Parathyroid adenoma (tissue), 2 donors: Measurements from ENCODE around the gene VWA1.
"Not testable (repeated sequence)": the region's sequence is repeated elsewhere in the genome, so short reads cannot be mapped to it uniquely, and the experiment has no call there.

ENCODE experiments used
- H2AFZ ChIP-seq: fragments of 300-600 bp; sonication (generic); one replicate; pipeline ENCODE4 v1.7.0; 2017; ENCODE audit warnings: antibody characterized with exemption, mild to moderate bottlenecking
- H3K27ac ChIP-seq: fragments of 300-600 bp; sonication (generic); one replicate; pipeline ENCODE4 v1.7.0; 2017
- H3K27me3 ChIP-seq: fragments of 300-600 bp; sonication (generic); one replicate; pipeline ENCODE4 v1.7.0; 2017; ENCODE audit warnings: low read length; ENCODE audit not compliant: control insufficient read depth, insufficient read depth
- H3K36me3 ChIP-seq: fragments of 300-600 bp; sonication (generic); one replicate; pipeline ENCODE4 v1.7.0; 2017; ENCODE audit warnings: low read length; ENCODE audit not compliant: control insufficient read depth, insufficient read depth
- H3K4me1 ChIP-seq: fragments of 300-600 bp; sonication (generic); one replicate; pipeline ENCODE4 v1.7.0; 2017; ENCODE audit warnings: control low read depth
- H3K4me2 ChIP-seq: fragments of 300-600 bp; sonication (generic); one replicate; pipeline ENCODE4 v1.7.0; 2017; ENCODE audit warnings: low read length
- H3K4me3 ChIP-seq: fragments of 300-600 bp; sonication (generic); one replicate; pipeline ENCODE4 v1.7.0; 2017; ENCODE audit warnings: low read depth, low read length
- H3K79me2 ChIP-seq: fragments of 300-600 bp; sonication (generic); one replicate; pipeline ENCODE4 v1.7.0; 2017; ENCODE audit warnings: control low read depth
- H3K9ac ChIP-seq: fragments of 300-600 bp; sonication (generic); one replicate; pipeline ENCODE4 v1.7.0; 2017; ENCODE audit warnings: mild to moderate bottlenecking
- H3K9me3 ChIP-seq: fragments of 300-600 bp; sonication (generic); one replicate; pipeline ENCODE4 v1.7.0; 2017; ENCODE audit warnings: low read length; ENCODE audit not compliant: control insufficient read depth
- CTCF ChIP-seq: fragments of 300-600 bp; sonication (generic); IDR thresholded peaks from one replicate; pipeline ENCODE4 v1.7.0; 2017; ENCODE audit warnings: antibody characterized with exemption, mild to moderate bottlenecking
- donor health status: primary hyperparathyroidism.

Gene VWA1

DNA sequence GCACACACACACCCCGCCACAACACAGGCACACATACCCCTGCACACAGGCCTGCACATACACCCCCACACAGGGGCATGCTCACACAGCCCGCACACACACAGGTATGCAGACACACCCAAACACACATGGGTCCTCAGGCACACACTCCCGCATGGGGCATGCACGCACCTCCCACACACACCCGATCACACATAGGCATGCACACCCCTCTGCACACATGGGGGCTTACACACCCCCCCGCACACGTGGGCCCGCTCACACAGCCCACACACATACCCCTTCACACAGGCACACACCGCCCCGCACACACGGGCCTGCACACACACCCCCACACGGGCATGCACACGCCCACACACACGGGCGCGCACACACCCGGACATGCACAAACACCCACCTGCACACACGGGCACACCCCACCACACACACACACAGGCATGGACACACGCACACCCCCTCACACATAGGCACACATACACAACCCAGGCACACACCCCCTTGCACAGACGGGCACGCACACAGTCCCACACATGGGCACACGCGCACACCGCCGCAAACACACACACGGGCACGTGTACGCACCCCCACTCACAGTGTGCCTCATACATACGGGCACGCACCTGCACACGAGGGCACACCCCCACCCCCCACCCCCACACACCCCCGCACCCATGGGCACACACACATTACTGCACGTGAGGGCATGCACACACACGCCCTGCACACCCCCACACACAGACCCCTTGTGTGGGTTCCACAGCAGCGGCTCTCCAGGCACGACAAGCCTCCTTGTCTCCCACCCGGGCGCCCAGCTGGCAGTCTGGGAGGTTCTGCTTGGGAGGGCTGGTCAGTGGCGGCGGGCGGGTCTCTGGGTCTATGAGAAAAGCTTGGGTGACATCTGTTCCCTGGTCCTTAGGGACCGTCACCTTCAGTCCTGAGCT lies 44.3 kb downstream of the VWA1 start:
- Histone ChIP-seq H3K9ac (no peak overlapping the region), H3K4me3 (no peak overlapping the region), H3K79me2 (peaks cover 3% of the 10 kb centered on the region), H3K27me3 (no peaks in the 10 kb centered on the region), H3K27ac (no peak overlapping the region), H3K36me3 (no peaks in the 10 kb centered on the region), H2AFZ (no peak overlapping the region), H3K4me2 (no peak overlapping the region), H3K4me1 (no peaks in the 10 kb centered on the region), H3K9me3 (no peaks in the 10 kb centered on the region)
- no peak for TF ChIP-seq CTCF

GRCh38 chr1:1480488-1480867 lies 45.0 kb downstream of the VWA1 start:
- H3K9ac ChIP-seq, H3K9me3 ChIP-seq, H2AFZ ChIP-seq, H3K36me3 ChIP-seq, H3K27ac ChIP-seq, H3K79me2 ChIP-seq, H3K4me2 ChIP-seq, H3K4me3 ChIP-seq, H3K27me3 ChIP-seq, H3K4me1 ChIP-seq: not testable (repeated sequence)

DNA sequence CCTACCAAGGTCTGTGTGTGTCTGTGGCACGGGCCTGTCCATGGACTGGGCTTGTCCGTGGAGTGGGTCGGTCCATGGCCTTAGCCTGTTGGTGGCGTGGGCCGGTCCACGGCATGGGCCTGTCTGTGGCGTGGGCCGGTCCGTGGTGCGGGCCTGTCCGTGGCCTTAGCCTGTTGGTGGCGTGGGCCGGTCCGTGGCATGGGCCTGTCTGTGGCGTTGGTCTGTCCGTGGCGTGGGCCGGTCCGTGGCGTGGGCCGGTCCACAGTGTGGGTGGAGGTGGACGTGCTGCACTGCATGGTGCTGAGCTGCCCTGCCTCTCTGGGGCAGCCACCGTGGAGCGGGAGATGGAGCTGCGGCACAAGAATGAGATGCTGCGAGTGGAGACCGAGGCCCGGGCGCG lies 46.3 kb downstream of the VWA1 start:
- H3K27ac ChIP-seq, H3K27me3 ChIP-seq, H3K36me3 ChIP-seq, H3K4me3 ChIP-seq, H3K4me1 ChIP-seq, H3K9ac ChIP-seq, H3K79me2 ChIP-seq, H2AFZ ChIP-seq, H3K4me2 ChIP-seq, H3K9me3 ChIP-seq: not testable (repeated sequence)

- Histone ChIP-seq H3K4me1 (no peaks in the 10 kb centered on the region), H3K79me2 (no peaks in the 10 kb centered on the region), H3K9me3 (no peaks in the 10 kb centered on the region), H3K36me3 (no peaks in the 10 kb centered on the region), H3K4me3 (no peak overlapping the region), H3K9ac (no peak overlapping the region), H3K4me2 (no peak overlapping the region), H3K27me3 (no peaks in the 10 kb centered on the region), H2AFZ (no peak overlapping the region), H3K27ac (no peak overlapping the region)
- no peak for TF ChIP-seq CTCF
Measured at GRCh38 chr1:1482856-1483255, 47.4 kb downstream of the VWA1 start.

DNA sequence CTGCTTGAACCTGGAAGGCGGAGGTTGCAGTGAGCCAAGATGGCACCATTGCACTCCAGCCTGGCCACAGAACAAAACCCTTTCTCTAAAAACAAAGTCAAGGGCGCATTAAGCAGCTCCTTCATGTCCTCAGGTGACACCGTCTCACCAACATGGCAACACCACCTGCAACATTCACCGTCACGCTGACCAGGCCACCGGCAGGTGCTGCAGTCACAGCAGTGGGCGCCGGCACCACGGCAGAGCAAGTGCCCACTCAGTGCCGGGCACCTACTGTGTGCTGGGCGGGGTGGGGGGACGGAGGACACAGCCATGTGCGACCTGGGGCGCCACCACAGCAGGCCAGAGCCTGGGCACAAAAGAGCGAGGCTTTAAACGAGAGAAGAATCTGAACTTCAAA lies 48.2 kb downstream of the VWA1 start:
- Histone ChIP-seq H3K9me3 (no peaks in the 10 kb centered on the region), H3K4me1 (no peaks in the 10 kb centered on the region), H3K79me2 (no peaks in the 10 kb centered on the region), H3K9ac (no peak overlapping the region), H3K4me2 (no peak overlapping the region), H2AFZ (no peak overlapping the region), H3K27ac (no peak overlapping the region), H3K27me3 (no peaks in the 10 kb centered on the region), H3K4me3 (no peak overlapping the region), H3K36me3 (no peaks in the 10 kb centered on the region)
- no peak for TF ChIP-seq CTCF

- not testable (repeated sequence) for H3K9me3 ChIP-seq, H3K4me1 ChIP-seq, H3K27me3 ChIP-seq, H3K36me3 ChIP-seq, H3K9ac ChIP-seq, H3K4me2 ChIP-seq, H3K4me3 ChIP-seq, H2AFZ ChIP-seq, H3K27ac ChIP-seq, H3K79me2 ChIP-seq
Measured at GRCh38 chr1:1484976-1485750, 49.7 kb downstream of the VWA1 start.

GRCh38 chr1:1485755-1486317 lies 50.3 kb downstream of the VWA1 start:
- H3K36me3 ChIP-seq, H3K4me1 ChIP-seq, H2AFZ ChIP-seq, H3K4me3 ChIP-seq, H3K4me2 ChIP-seq, H3K9ac ChIP-seq, H3K9me3 ChIP-seq, H3K27me3 ChIP-seq, H3K27ac ChIP-seq, H3K79me2 ChIP-seq: not testable (repeated sequence)
